ENCODE measurements around the gene ARHGEF17.

ARHGEF17 gene

DNA sequence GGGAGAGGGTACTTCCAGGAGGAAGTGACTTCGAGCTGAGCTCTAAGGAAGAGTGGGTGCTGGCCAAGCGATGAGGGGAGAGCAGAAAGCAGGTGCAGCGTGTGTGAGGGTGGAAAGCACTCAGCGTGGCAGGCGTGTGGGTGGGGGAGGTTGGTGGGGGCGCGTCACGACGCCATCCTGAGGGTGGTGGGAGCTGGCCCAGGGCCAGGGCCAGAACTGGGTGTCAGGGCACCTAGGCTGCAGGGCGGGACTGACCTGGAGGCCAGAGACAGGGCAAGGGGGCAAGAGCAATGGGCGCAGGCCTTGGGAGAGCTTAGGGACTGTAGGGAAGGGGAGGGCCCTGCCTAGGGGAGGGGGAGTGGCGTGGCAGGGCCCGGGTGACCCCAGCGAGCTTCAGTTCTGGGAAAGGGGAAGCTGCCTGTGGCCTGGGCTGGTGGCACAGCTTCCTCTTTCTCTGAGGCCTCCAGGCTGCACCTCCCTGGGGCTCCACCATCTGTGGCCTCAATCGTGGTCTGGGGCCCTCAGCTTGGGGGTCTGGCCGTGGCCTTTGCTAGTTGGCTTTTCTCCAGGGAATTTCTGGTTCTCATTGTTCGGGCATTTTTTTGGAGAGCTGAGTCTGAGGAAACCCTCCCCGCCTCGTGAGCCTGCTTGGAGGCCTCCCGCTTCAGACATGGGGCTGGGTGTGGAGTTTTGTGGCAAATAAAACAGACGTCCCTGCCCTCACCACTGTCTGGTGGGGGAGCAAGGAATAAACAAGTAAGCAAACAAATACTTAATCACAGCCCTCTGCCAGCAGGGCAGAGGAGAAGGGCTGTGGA lies 77.0 kb downstream of the ARHGEF17 start:
- Histone ChIP-seq H3K27ac (ENCODE audit: extremely low read depth, low read depth, low read length) (0 out of 2 replicates have a peak overlapping the region, but pooled peaks have one; percentile 24), H3K36me3 (ENCODE audit: control insufficient read depth in 2 of 2, insufficient read depth in 1 of 2, low read length in 2 of 2) (peaks cover 0 to 6% of the 10 kb centered on the region in 2 experiments; a peak in 1 of 3 replicates), H3K9me3 (ENCODE audit: control insufficient read depth, insufficient read depth, low read depth, low read length) (no peaks in the 10 kb centered on the region), H3K4me1 (ENCODE audit: control insufficient read depth, insufficient read depth, low read length) (peaks cover 11% of the 10 kb centered on the region; the same call in 1 of the 2 replicates), H3K4me3 (ENCODE audit: low read depth, low read length) (no peak overlapping the region)
- ChIA-PET CTCF (interaction anchor here (0.7 to 8.4 kb wide), 8 partner anchors 8 to 1757 kb away, joined by 3 to 61 read pairs (median 4); partner anchors contain the start of gene RELT), POLR2A (interaction anchor here (1.1 kb wide), 1 partner anchor 78 kb away, joined by 4 read pairs; no protein-coding TSS in a partner anchor)
- TF ChIP-seq ZNF423 (tag by site-specific recombination; IDR thresholded peaks at IDR 0.05) = no peak
- TF ChIP-seq ZNF830 (tag by site-specific recombination; IDR thresholded peaks at IDR 0.05; ENCODE audit: low read depth) = no peak
- TF ChIP-seq, protein P1, sequence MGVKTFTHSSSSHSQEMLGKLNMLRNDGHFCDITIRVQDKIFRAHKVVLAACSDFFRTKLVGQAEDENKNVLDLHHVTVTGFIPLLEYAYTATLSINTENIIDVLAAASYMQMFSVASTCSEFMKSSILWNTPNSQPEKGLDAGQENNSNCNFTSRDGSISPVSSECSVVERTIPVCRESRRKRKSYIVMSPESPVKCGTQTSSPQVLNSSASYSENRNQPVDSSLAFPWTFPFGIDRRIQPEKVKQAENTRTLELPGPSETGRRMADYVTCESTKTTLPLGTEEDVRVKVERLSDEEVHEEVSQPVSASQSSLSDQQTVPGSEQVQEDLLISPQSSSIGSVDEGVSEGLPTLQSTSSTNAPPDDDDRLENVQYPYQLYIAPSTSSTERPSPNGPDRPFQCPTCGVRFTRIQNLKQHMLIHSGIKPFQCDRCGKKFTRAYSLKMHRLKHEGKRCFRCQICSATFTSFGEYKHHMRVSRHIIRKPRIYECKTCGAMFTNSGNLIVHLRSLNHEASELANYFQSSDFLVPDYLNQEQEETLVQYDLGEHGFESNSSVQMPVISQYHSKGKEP (tag by site-specific recombination; IDR thresholded peaks at IDR 0.05) = no peak
- TF ChIP-seq, protein P2, sequence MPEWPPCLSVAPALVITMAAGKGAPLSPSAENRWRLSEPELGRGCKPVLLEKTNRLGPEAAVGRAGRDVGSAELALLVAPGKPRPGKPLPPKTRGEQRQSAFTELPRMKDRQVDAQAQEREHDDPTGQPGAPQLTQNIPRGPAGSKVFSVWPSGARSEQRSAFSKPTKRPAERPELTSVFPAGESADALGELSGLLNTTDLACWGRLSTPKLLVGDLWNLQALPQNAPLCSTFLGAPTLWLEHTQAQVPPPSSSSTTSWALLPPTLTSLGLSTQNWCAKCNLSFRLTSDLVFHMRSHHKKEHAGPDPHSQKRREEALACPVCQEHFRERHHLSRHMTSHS (tag by site-specific recombination; IDR thresholded peaks at IDR 0.05) = no peak
- no peak for TF ChIP-seq FEZF1 (tag by site-specific recombination; IDR thresholded peaks at IDR 0.05)
- no peak for TF ChIP-seq ZNF169 (tag by site-specific recombination; IDR thresholded peaks at IDR 0.05)
- no peak for TF ChIP-seq ZSCAN16 (tag by site-specific recombination; IDR thresholded peaks at IDR 0.05)
- TF ChIP-seq ZNF24 (tag by site-specific recombination; IDR thresholded peaks at IDR 0.05) = no peak
- TF ChIP-seq ZNF660 (tag by site-specific recombination; IDR thresholded peaks at IDR 0.05) = no peak
- TF ChIP-seq, protein P3, sequence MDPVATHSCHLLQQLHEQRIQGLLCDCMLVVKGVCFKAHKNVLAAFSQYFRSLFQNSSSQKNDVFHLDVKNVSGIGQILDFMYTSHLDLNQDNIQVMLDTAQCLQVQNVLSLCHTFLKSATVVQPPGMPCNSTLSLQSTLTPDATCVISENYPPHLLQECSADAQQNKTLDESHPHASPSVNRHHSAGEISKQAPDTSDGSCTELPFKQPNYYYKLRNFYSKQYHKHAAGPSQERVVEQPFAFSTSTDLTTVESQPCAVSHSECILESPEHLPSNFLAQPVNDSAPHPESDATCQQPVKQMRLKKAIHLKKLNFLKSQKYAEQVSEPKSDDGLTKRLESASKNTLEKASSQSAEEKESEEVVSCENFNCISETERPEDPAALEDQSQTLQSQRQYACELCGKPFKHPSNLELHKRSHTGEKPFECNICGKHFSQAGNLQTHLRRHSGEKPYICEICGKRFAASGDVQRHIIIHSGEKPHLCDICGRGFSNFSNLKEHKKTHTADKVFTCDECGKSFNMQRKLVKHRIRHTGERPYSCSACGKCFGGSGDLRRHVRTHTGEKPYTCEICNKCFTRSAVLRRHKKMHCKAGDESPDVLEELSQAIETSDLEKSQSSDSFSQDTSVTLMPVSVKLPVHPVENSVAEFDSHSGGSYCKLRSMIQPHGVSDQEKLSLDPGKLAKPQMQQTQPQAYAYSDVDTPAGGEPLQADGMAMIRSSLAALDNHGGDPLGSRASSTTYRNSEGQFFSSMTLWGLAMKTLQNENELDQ (tag by site-specific recombination; IDR thresholded peaks at IDR 0.05; ENCODE audit: low read depth) = no peak
- no peak for TF ChIP-seq ZNF571 (tag by site-specific recombination; IDR thresholded peaks at IDR 0.05)
- TF ChIP-seq ZNF132 (tag by site-specific recombination; IDR thresholded peaks at IDR 0.05; ENCODE audit: borderline replicate concordance) = no peak
- TF ChIP-seq, protein P4, sequence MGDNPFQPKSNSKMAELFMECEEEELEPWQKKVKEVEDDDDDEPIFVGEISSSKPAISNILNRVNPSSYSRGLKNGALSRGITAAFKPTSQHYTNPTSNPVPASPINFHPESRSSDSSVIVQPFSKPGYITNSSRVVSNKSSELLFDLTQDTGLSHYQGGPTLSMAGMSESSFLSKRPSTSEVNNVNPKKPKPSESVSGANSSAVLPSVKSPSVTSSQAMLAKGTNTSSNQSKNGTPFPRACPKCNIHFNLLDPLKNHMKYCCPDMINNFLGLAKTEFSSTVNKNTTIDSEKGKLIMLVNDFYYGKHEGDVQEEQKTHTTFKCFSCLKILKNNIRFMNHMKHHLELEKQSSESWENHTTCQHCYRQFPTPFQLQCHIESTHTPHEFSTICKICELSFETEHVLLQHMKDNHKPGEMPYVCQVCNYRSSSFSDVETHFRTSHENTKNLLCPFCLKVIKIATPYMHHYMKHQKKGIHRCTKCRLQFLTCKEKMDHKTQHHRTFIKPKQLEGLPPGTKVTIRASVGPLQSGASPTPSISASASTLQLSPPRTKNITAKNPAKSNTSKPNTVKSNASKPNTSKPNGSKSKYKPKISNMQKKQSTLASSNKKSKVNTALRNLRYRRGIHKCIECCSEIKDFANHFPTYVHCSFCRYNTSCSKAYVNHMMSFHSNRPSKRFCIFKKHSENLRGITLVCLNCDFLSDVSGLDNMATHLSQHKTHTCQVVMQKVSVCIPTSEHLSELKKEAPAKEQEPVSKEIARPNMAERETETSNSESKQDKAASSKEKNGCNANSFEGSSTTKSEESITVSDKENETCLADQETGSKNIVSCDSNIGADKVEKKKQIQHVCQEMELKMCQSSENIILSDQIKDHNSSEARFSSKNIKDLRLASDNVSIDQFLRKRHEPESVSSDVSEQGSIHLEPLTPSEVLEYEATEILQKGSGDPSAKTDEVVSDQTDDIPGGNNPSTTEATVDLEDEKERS (tag by site-specific recombination; IDR thresholded peaks at IDR 0.05) = no peak
- TF ChIP-seq, protein P5, sequence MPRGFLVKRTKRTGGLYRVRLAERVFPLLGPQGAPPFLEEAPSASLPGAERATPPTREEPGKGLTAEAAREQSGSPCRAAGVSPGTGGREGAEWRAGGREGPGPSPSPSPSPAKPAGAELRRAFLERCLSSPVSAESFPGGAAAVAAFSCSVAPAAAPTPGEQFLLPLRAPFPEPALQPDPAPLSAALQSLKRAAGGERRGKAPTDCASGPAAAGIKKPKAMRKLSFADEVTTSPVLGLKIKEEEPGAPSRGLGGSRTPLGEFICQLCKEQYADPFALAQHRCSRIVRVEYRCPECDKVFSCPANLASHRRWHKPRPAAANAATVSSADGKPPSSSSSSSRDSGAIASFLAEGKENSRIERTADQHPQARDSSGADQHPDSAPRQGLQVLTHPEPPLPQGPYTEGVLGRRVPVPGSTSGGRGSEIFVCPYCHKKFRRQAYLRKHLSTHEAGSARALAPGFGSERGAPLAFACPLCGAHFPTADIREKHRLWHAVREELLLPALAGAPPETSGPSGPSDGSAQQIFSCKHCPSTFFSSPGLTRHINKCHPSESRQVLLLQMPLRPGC (tag by site-specific recombination; IDR thresholded peaks at IDR 0.05) = no peak
- TF ChIP-seq, protein P6, sequence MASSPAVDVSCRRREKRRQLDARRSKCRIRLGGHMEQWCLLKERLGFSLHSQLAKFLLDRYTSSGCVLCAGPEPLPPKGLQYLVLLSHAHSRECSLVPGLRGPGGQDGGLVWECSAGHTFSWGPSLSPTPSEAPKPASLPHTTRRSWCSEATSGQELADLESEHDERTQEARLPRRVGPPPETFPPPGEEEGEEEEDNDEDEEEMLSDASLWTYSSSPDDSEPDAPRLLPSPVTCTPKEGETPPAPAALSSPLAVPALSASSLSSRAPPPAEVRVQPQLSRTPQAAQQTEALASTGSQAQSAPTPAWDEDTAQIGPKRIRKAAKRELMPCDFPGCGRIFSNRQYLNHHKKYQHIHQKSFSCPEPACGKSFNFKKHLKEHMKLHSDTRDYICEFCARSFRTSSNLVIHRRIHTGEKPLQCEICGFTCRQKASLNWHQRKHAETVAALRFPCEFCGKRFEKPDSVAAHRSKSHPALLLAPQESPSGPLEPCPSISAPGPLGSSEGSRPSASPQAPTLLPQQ (tag by site-specific recombination; IDR thresholded peaks at IDR 0.05) = no peak
- TF ChIP-seq, protein P7, sequence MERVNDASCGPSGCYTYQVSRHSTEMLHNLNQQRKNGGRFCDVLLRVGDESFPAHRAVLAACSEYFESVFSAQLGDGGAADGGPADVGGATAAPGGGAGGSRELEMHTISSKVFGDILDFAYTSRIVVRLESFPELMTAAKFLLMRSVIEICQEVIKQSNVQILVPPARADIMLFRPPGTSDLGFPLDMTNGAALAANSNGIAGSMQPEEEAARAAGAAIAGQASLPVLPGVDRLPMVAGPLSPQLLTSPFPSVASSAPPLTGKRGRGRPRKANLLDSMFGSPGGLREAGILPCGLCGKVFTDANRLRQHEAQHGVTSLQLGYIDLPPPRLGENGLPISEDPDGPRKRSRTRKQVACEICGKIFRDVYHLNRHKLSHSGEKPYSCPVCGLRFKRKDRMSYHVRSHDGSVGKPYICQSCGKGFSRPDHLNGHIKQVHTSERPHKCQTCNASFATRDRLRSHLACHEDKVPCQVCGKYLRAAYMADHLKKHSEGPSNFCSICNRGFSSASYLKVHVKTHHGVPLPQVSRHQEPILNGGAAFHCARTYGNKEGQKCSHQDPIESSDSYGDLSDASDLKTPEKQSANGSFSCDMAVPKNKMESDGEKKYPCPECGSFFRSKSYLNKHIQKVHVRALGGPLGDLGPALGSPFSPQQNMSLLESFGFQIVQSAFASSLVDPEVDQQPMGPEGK (tag by site-specific recombination; IDR thresholded peaks at IDR 0.05) = 0 out of 2 replicates have a peak, but pooled peaks have one; percentile 49
- TF ChIP-seq ZBTB1 (tag by site-specific recombination; IDR thresholded peaks at IDR 0.05) = no peak
- TF ChIP-seq, protein P8, sequence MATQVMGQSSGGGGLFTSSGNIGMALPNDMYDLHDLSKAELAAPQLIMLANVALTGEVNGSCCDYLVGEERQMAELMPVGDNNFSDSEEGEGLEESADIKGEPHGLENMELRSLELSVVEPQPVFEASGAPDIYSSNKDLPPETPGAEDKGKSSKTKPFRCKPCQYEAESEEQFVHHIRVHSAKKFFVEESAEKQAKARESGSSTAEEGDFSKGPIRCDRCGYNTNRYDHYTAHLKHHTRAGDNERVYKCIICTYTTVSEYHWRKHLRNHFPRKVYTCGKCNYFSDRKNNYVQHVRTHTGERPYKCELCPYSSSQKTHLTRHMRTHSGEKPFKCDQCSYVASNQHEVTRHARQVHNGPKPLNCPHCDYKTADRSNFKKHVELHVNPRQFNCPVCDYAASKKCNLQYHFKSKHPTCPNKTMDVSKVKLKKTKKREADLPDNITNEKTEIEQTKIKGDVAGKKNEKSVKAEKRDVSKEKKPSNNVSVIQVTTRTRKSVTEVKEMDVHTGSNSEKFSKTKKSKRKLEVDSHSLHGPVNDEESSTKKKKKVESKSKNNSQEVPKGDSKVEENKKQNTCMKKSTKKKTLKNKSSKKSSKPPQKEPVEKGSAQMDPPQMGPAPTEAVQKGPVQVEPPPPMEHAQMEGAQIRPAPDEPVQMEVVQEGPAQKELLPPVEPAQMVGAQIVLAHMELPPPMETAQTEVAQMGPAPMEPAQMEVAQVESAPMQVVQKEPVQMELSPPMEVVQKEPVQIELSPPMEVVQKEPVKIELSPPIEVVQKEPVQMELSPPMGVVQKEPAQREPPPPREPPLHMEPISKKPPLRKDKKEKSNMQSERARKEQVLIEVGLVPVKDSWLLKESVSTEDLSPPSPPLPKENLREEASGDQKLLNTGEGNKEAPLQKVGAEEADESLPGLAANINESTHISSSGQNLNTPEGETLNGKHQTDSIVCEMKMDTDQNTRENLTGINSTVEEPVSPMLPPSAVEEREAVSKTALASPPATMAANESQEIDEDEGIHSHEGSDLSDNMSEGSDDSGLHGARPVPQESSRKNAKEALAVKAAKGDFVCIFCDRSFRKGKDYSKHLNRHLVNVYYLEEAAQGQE (tag by site-specific recombination; IDR thresholded peaks at IDR 0.05) = no peak
